Epithelial cell of alveolus of lung (primary cell): Measurements from ENCODE around the gene COG5. TPM values are rescaled to one million over a fixed set of nuclear protein-coding genes. Genes with fewer than 3 reads are reported as not detected.

Source experiments
- total RNA-seq: library from RNA; depleted of rRNA; stranded (reverse); fragments of >200 nt; gene quantifications from 2 replicates; pipeline ENCODE4 v1.2.1, GENCODE V29; 2015

COG5 gene
- total RNA-seq: 29.8 and 30.0 TPM in 2 replicates

DNA sequence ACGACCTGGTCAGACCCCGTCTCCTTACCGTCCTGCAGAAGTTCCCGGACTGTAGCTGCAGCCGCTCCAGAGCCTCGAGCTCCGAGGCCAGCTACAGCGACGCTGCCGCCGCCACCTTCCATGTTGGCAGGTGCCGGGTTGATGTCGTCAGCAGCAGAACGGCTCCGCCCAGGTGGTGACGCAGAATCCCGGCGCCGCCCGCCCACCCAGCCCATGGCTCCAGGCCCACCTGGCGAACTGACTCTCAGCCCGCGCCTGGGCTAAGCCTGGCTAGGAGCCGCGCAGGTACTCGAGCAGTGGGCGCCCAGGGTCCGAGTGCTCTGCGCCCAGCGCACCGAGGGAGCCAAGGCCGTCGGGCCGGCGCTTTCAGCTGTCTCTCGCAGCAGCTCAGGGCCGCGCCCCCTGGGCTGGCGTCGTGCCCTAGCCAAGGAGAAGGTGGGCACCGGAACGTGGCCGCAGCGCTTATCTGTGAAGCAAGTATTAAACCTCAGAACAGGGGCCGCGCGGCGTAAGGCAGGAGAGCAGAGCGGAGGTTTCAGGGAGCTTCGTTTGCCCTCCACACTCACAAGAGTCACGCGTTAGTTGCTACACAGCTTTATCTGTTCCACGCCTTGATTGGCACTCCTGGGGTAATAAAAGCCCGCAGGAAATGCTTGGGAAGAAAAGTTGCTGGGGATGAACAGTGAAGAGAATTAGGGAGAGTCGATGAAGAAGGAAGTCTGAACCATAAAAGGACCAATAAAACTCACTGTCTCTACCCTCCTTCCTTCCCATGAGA is at the start of gene COG5, which contains the start of gene DUS4L:
COG5 (minus strand) TSS at position 146 of the 778 bp plus-strand sequence; CDS start at position 122, 24 bp downstream.
DUS4L (plus strand) TSS at position 197 of the 778 bp plus-strand sequence. CDS start 3,100 bp downstream, outside the sequence.

DNA sequence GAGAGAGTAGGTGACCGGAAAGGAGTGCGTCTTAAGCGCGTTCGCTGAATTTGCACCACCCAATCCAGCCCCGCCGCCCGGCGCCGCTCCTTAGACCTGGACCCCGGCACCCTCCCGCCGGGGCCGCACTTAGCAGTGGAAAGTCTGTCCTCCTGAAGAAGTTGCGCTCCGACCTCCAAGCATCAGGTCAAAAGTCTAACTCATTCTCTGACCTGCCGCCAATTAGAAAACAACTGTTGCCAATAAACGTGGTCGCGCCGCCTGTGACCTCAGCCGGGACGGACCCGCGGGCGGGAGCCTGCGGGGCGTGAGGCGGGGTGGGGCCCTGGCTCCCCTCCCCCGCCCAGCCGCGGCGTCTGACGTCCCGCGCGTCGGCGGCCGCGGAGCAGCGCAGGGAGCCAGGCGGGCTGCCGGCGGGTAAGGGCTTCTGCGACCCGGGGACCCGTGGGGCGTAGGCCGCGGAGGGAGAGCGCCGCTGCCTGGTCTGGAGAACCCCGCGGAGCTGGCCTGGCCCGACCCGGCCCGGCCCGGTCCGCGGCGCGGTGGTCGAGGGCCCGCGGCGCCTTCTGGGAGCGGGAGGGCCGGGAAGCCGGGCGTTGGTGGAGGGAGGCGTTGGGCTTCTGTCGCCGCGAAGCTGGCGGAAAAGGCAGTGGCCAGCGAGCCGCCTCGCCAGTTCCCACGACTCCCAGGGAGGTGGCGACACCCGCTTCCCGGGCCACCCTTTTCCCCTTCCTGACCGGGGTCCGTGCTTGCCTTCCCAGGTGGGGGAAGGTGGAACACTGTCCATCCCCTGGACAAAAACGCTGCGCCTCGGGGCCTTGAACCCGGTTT is 16.4 kb upstream of the COG5 start, which contains the start of gene BCAP29:
BCAP29 (plus strand) TSS at position 362 of the 831 bp plus-strand sequence. CDS start 527 bp downstream, outside the sequence.

DNA sequence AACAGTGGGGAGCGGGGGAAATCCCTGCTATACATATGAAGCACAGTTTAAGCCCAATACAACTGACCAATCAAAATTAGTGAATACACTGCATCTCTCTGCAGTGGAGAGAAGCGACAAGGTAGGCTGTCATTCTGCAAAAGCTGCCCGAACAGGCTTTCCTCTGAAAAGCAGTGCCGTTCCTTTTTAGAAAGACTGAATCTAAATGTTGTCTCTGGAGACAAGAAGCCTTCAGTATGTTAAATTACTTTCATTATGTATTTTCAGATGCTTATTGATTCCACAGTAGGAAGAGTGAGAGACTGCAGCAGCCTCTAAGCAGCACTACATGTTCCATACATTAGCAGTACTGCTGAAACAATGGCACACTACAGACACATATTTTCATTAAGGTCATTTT is 93.8 kb downstream of the COG5 start, which contains the start of gene GPR22:
GPR22 (plus strand) TSS at position 129 of the 400 bp plus-strand sequence. CDS start 4,004 bp downstream, outside the sequence.

DNA sequence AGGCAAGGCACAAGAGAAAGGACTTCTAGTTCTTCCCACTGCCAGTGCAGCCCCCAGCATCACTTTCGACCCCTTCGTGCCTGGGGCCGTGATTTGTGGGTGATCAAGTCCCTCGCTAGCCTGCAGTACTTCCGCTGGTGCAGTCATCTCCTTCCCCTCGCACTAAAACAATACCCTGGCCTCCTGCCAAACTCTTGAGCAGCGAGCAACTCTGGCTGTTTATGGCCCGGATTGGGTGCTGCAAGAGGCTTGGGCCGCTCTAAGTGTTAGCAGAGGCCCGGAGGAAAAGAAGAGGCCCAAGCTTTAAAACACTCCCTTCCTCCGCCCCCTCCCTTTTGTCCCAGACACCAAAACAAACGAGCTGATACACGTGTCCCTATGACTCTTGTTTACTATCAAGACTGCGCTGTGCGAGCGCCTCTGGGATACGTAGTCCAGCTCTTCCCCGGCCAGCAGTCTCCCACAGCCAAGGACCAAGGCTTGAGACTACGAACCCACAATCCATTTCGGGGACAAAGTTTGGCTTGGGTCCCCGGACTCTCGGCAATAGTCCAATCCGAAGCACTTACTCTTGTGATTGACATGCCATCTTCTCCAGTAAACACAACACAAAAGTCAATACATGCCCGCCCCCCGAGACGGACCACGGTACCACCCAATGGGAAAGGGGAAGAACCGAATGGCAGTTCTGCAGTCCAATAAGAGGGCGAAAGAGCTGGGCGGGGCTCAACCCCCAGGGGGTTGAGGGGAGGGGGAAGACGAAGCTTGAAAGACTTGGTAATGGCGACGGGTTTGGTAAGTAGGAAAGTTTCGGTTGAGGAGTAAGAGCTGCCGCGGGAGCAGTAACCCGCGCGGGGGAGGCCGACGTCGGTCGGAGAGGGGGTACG is 395.2 kb downstream of the COG5 start, which contains the start of gene HBP1:
HBP1 (plus strand) TSS at position 771 of the 887 bp plus-strand sequence. CDS start 10,891 bp downstream, outside the sequence.

Other genes with a start within 250 kb of the COG5 start
- gene GPR22, start 93.9 kb downstream of the COG5 start, total RNA-seq: not detected in 2 replicates
- gene DUS4L, start 51 bp upstream of the COG5 start, total RNA-seq: 6.9 and 16.7 TPM in 2 replicates
- 45.0 and 82.4 TPM in 2 replicates for gene BCAP29, start 16.3 kb upstream of the COG5 start, total RNA-seq
- 0.40 and 0.78 TPM in 2 replicates for gene SLC26A4, start 96.9 kb upstream of the COG5 start, total RNA-seq
- gene CBLL1, start 180.2 kb upstream of the COG5 start, total RNA-seq: 14.2 and 16.1 TPM in 2 replicates
- not detected in 2 replicates for gene SLC26A3, start 239.3 kb upstream of the COG5 start, total RNA-seq